Adrenal gland (tissue), 5 donors: ENCODE results near the gene ITGA2B.
"Not testable (repeated sequence)": the region's sequence is repeated elsewhere in the genome, so short reads cannot be mapped to it uniquely, and the experiment has no call there.

ENCODE experiments used
- POLR2A ChIP-seq, 2 donors: fragments of 450-650 bp; IDR thresholded peaks; one replicate each; pipeline ENCODE4 v1.6.1; 2017; ENCODE audit warnings: antibody characterized with exemption in 2 of 2, mild to moderate bottlenecking in 2 of 2, moderate library complexity in 1 of 2
- TF ChIP-seq, protein P1 (sequence below), 6 experiments: fragments of 450-650 bp in 4 of 6; fragments of 200-600 bp in 2 of 6; sonication (generic) in 1 of 6; IDR thresholded peaks; 1 replicate in 5 of 6; 2 replicates in 1 of 6; pipeline versions ENCODE4 v1.5.1 to v1.8.0; 2016 to 2021; ENCODE audit warnings: antibody characterized with exemption in 6 of 6, mild to moderate bottlenecking in 2 of 6, moderate library complexity in 1 of 6
- donor health status: DM: no; HTN: no; CAD: no.

DNA sequence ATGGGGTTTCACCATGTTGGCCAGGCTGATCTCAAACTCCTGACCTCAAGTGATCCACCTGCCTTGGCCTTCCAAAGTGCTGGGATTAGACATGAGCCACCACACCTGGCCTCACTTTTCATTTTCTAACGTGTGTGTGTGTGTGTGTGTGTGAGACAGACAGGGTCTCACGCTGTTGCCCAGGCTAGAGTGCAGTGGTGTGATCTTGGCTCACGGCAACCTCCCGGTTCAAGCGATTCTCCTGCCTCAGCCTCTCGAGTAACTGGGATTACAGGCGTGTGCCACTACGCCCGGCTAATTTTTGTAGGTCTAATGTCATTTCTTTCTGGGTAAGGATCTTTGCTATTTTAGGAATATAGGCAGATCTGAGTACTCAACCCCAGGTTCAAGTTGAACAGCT, 4.7 kb upstream of the ITGA2B start:
- TF ChIP-seq, protein P1, sequence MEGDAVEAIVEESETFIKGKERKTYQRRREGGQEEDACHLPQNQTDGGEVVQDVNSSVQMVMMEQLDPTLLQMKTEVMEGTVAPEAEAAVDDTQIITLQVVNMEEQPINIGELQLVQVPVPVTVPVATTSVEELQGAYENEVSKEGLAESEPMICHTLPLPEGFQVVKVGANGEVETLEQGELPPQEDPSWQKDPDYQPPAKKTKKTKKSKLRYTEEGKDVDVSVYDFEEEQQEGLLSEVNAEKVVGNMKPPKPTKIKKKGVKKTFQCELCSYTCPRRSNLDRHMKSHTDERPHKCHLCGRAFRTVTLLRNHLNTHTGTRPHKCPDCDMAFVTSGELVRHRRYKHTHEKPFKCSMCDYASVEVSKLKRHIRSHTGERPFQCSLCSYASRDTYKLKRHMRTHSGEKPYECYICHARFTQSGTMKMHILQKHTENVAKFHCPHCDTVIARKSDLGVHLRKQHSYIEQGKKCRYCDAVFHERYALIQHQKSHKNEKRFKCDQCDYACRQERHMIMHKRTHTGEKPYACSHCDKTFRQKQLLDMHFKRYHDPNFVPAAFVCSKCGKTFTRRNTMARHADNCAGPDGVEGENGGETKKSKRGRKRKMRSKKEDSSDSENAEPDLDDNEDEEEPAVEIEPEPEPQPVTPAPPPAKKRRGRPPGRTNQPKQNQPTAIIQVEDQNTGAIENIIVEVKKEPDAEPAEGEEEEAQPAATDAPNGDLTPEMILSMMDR (IDR thresholded peaks at IDR 0.05): peak in 1 of 6 experiments; percentile 0
- not testable (repeated sequence) for TF ChIP-seq POLR2A (IDR thresholded peaks at IDR 0.05)
